HG03196 (cell line): ENCODE data around the gene GOT1.
A peak's percentile ranks its signal among the peaks of the same experiment; 100 is the strongest.

Experiments
- ATAC-seq: cut with Tn5 transposase; IDR thresholded peaks from one replicate; pipeline ENCODE4 v1.9.1; 2021; ENCODE audit not compliant: unreplicated experiment

GOT1 gene

GRCh38 chr10:99433378-99434020 lies 3.1 kb upstream of the GOT1 start:
- ATAC-seq, result no peak

GRCh38 chr10:99432881-99433280 lies 2.5 kb upstream of the GOT1 start:
- ATAC-seq, result no peak

GRCh38 chr10:99432047-99432446 lies 1.6 kb upstream of the GOT1 start:
- ATAC-seq, result no peak

- no peak for ATAC-seq
Observed at GRCh38 chr10:99431190-99431760, 851 bp upstream of the GOT1 start.

GRCh38 chr10:99430116-99430450 lies 341 bp downstream of the GOT1 start:
- ATAC-seq, result peak; percentile 5

- no peak for ATAC-seq
Observed at GRCh38 chr10:99429517-99430095, 818 bp downstream of the GOT1 start.

- no peak for ATAC-seq
Observed at GRCh38 chr10:99427566-99428190, 2.7 kb downstream of the GOT1 start.

GRCh38 chr10:99426689-99427088 lies 3.7 kb downstream of the GOT1 start:
- no peak for ATAC-seq

- ATAC-seq, result no peak
Observed at GRCh38 chr10:99425204-99425603, 5.2 kb downstream of the GOT1 start.

- ATAC-seq, result no peak
Observed at GRCh38 chr10:99424656-99425055, 5.8 kb downstream of the GOT1 start.

- no peak for ATAC-seq
Observed at GRCh38 chr10:99422529-99423096, 7.8 kb downstream of the GOT1 start.

GRCh38 chr10:99421233-99421739 lies 9.1 kb downstream of the GOT1 start:
- ATAC-seq, result no peak

GRCh38 chr10:99419688-99420087 lies 10.7 kb downstream of the GOT1 start:
- ATAC-seq, result no peak

- no peak for ATAC-seq
Observed at GRCh38 chr10:99418910-99419624, 11.4 kb downstream of the GOT1 start.

- no peak for ATAC-seq
Observed at GRCh38 chr10:99412099-99412498, 18.3 kb downstream of the GOT1 start.

- ATAC-seq, result no peak
Observed at GRCh38 chr10:99411546-99411945, 18.9 kb downstream of the GOT1 start.

GRCh38 chr10:99410876-99411275 lies 19.5 kb downstream of the GOT1 start:
- no peak for ATAC-seq

- ATAC-seq, result no peak
Observed at GRCh38 chr10:99410146-99410545, 20.3 kb downstream of the GOT1 start.

- no peak for ATAC-seq
Observed at GRCh38 chr10:99406149-99406548, 24.3 kb downstream of the GOT1 start.

GRCh38 chr10:99403674-99404073 lies 26.8 kb downstream of the GOT1 start:
- no peak for ATAC-seq

GRCh38 chr10:99399664-99400063 lies 30.8 kb downstream of the GOT1 start:
- no peak for ATAC-seq
